GM12878 (cell line): ENCODE data around the gene CCDC43. TPM values are rescaled to one million over a fixed set of nuclear protein-coding genes. Genes with fewer than 3 reads are reported as not detected.

Experiments used
- ATAC-seq: fragments of 200-7000 bp; cut with Tn5 transposase; 3 replicates; pipeline ENCODE4 v1.9.1; 2020; ENCODE audit warnings: mild to moderate bottlenecking, moderate library complexity
- BruUV-seq: library from RNA; stranded (reverse); fragments of 400-500 nt; replicated peaks from 2 replicates; lab custom pipeline; 2021; lab: Mats Ljungman, UMichigan
- CTCF ChIA-PET: fragments of 300-600 bp; sonication (Branson Sonifier 250); formaldehyde crosslinking; extraction: SDS; loops from one replicate; lab custom pipeline; 2021; ENCODE audit warnings: inconsistent platforms; lab: Yijun Ruan, JAX
- POLR2A ChIA-PET: fragments of 350-600 bp; formaldehyde crosslinking; extraction: SDS; loops from one replicate; lab custom pipeline; 2021; ENCODE audit warnings: inconsistent platforms; lab: Charles Lee
- RAD21 ChIA-PET: fragments of 300-600 bp; sonication (Branson Sonifier 250); formaldehyde crosslinking; loops from one replicate; lab custom pipeline; 2023; ENCODE audit warnings: antibody characterized with exemption; ENCODE audit not compliant: unreplicated experiment; lab: Charles Lee
- SMC1A ChIA-PET: fragments of 300-600 bp; sonication (Branson Sonifier 250); formaldehyde crosslinking; loops from one replicate; lab custom pipeline; 2023; ENCODE audit not compliant: unreplicated experiment, uncharacterized antibody; lab: Charles Lee
- DNase-seq: peaks from one replicate; pipeline ENCODE4 v3.0.0-alpha.2; 2011; ENCODE audit warnings: low read depth, low spot score
- FAIRE-seq: peaks from 3 replicates; lab custom pipeline; 2011; peaks lifted over from hg19 to GRCh38; lab: Jason Lieb, UNC
- H2AFZ ChIP-seq: 2 replicates; pipeline ENCODE4 v1.6.0; 2011; ENCODE audit warnings: low read depth, low read length, control low read depth; ENCODE audit not compliant: control insufficient read depth
- H3K27ac ChIP-seq: 2 replicates; pipeline ENCODE4 v1.5.1; 2011; ENCODE audit warnings: control low read depth; ENCODE audit not compliant: control insufficient read depth, insufficient read depth
- H3K27me3 ChIP-seq, 2 experiments: replicated peaks in 1 of 2; 2 replicates each; pipeline versions ENCODE4 v1.6.0 to v1.6.1; 2011; ENCODE audit warnings: low read length in 1 of 2; ENCODE audit not compliant: control insufficient read depth in 2 of 2, insufficient read depth in 2 of 2
- H3K36me3 ChIP-seq, 2 experiments: 2 replicates each; pipeline ENCODE4 v1.5.1; 2011; ENCODE audit warnings: low read length in 1 of 2; ENCODE audit not compliant: control insufficient read depth in 2 of 2, insufficient read depth in 2 of 2
- H3K4me1 ChIP-seq: 2 replicates; pipeline ENCODE4 v1.6.1; 2011; ENCODE audit warnings: mild to moderate bottlenecking, low read length, moderate library complexity, mixed read lengths; ENCODE audit not compliant: control insufficient read depth, insufficient read depth
- H3K4me2 ChIP-seq: 2 replicates; pipeline ENCODE4 v1.6.0; 2011; ENCODE audit warnings: control low read depth; ENCODE audit not compliant: control insufficient read depth, insufficient read depth
- H3K4me3 ChIP-seq: fragments of 200-600 bp; sonication (generic); 2 replicates; pipeline ENCODE4 v1.5.1; 2016
- H3K79me2 ChIP-seq: 2 replicates; pipeline ENCODE4 v1.6.0; 2011; ENCODE audit warnings: low read length; ENCODE audit not compliant: control insufficient read depth, insufficient read depth
- H3K9ac ChIP-seq: 2 replicates; pipeline ENCODE4 v1.8.0; 2011; ENCODE audit warnings: low read length, control low read depth, mixed read lengths; ENCODE audit not compliant: control insufficient read depth, insufficient read depth
- H3K9me3 ChIP-seq: replicated peaks from 3 replicates; pipeline ENCODE4 v1.5.1; 2011; ENCODE audit warnings: mild to moderate bottlenecking, low read length; ENCODE audit not compliant: control insufficient read depth, insufficient read depth
- H4K20me1 ChIP-seq: 2 replicates; pipeline ENCODE4 v1.6.0; 2011; ENCODE audit not compliant: control insufficient read depth, insufficient read depth
- IKZF1 ChIP-seq: fragments of 450-650 bp; conservative IDR thresholded peaks from 2 replicates; pipeline ENCODE4 v1.6.1; 2017; ENCODE audit warnings: antibody characterized with exemption, mild to moderate bottlenecking
- MAX ChIP-seq: IDR thresholded peaks from 2 replicates; pipeline ENCODE4 v1.6.1; 2012; ENCODE audit warnings: low read depth, low read length, improper control_type of control experiment
- MTA3 ChIP-seq: IDR thresholded peaks from 2 replicates; pipeline ENCODE4 v1.6.1; 2012; ENCODE audit warnings: low read length, inconsistent platforms, borderline replicate concordance
- POLR2AphosphoS2 ChIP-seq: IDR thresholded peaks from 2 replicates; pipeline ENCODE4 v1.6.1; 2011; ENCODE audit warnings: low read depth, mild to moderate bottlenecking, low read length, improper control_type of control experiment, moderate library complexity
- RFX5 ChIP-seq: IDR thresholded peaks from 2 replicates; pipeline ENCODE4 v1.6.1; 2011; ENCODE audit warnings: low read depth, low read length, improper control_type of control experiment
- SIN3A ChIP-seq: IDR thresholded peaks from 2 replicates; pipeline ENCODE4 v1.6.1; 2012; ENCODE audit warnings: low read depth, low read length, improper control_type of control experiment
- ZBED1 ChIP-seq: IDR thresholded peaks from 2 replicates; pipeline ENCODE4 v1.6.1; 2016; ENCODE audit warnings: borderline replicate concordance
- WGBS: methylation state at CpG from one replicate; pipeline ENCODE4 v1.1.6; 2016; ENCODE audit warnings: low lambda C conversion rate; ENCODE audit not compliant: insufficient replicate concordance, insufficient coverage; ENCODE audit errors: missing lambda C conversion rate; 5-methylcytosine and 5-hydroxymethylcytosine counted together
- in situ Hi-C: fragments of 300-500 bp; cut with MboI; formaldehyde crosslinking; loops from 9 replicates; pipeline ENCODE4 v1.14.3; 2018; ENCODE audit warnings: mixed read lengths
- intact Hi-C: fragments of 100-400 bp; cut with micrococcal nuclease; formaldehyde crosslinking; loops from one replicate; pipeline ENCODE4 v1.14.2; 2022; ENCODE audit not compliant: unreplicated experiment
- polyA plus RNA-seq, 11 experiments: library from polyadenylated mRNA; depleted of rRNA in 4 of 11; unstranded in 6 of 11; stranded (reverse) in 5 of 11; fragments of >200 nt; fragmentation: Nextera tagmentation in 4 of 11; fragmentation: Illumina TruSeq in 1 of 11; extraction: Ambion mirVana in 4 of 11; extraction: Trizol in 1 of 11; gene quantifications; 1 replicate in 1 of 11; 2 replicates in 10 of 11; pipeline versions ENCODE4 v1.2.1 to v1.2.3, GENCODE V29; 2011 to 2016; ENCODE audit warnings: inconsistent platforms in 2 of 11, missing spikeins in 2 of 11, low read depth in 1 of 11
- total RNA-seq, 4 experiments: library from RNA; depleted of rRNA in 3 of 4; stranded (reverse); fragments of >200 nt in 3 of 4; fragmentation: Illumina TruSeq in 1 of 4; extraction: Trizol in 1 of 4; gene quantifications; 2 replicates each; pipeline versions ENCODE4 v1.2.1 to v1.2.3, GENCODE V29; 2013 to 2021
- TF ChIP-seq, protein P1 (sequence below): IDR thresholded peaks from 2 replicates; pipeline ENCODE4 v1.6.1; 2012; ENCODE audit warnings: low read length, inconsistent platforms
- TF ChIP-seq, protein P2 (sequence below): fragments of 450-650 bp; IDR thresholded peaks from 2 replicates; pipeline ENCODE4 v1.6.1; 2018; ENCODE audit warnings: borderline replicate concordance, mild to moderate bottlenecking; ENCODE audit not compliant: partially characterized antibody

The CCDC43 gene
- total and polyA plus RNA-seq, 10 of the 15 experiments (the other 5 are each of a cell fraction or from before 2014, with no cell fraction given) = 10.8 to 42.3 (median 24.1) TPM

GRCh38 chr17:44653954-44654353 lies 35.6 kb downstream of the CCDC43 start:
- RAD21 ChIA-PET = no interaction called here
- intact Hi-C loops = no loop called here
- no peak overlapping the region for H3K27ac ChIP-seq
- in situ Hi-C loops = no loop called here
- H3K9me3 ChIP-seq = no peaks in the 10 kb centered on the region; the same call in 2 of the 3 replicates
- no peak overlapping the region for H2AFZ ChIP-seq
- POLR2A ChIA-PET = no interaction called here
- H3K9ac ChIP-seq = no peak overlapping the region
- H3K27me3 ChIP-seq = peaks cover 0 to 2% of the 10 kb centered on the region in 2 experiments; a peak in 2 of 4 replicates
- TF ChIP-seq MTA3 = no peak
- TF ChIP-seq, protein P1, sequence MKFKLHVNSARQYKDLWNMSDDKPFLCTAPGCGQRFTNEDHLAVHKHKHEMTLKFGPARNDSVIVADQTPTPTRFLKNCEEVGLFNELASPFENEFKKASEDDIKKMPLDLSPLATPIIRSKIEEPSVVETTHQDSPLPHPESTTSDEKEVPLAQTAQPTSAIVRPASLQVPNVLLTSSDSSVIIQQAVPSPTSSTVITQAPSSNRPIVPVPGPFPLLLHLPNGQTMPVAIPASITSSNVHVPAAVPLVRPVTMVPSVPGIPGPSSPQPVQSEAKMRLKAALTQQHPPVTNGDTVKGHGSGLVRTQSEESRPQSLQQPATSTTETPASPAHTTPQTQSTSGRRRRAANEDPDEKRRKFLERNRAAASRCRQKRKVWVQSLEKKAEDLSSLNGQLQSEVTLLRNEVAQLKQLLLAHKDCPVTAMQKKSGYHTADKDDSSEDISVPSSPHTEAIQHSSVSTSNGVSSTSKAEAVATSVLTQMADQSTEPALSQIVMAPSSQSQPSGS = no peak
- TF ChIP-seq POLR2AphosphoS2 = no peak
- no peak for TF ChIP-seq SIN3A
- TF ChIP-seq, protein P2, sequence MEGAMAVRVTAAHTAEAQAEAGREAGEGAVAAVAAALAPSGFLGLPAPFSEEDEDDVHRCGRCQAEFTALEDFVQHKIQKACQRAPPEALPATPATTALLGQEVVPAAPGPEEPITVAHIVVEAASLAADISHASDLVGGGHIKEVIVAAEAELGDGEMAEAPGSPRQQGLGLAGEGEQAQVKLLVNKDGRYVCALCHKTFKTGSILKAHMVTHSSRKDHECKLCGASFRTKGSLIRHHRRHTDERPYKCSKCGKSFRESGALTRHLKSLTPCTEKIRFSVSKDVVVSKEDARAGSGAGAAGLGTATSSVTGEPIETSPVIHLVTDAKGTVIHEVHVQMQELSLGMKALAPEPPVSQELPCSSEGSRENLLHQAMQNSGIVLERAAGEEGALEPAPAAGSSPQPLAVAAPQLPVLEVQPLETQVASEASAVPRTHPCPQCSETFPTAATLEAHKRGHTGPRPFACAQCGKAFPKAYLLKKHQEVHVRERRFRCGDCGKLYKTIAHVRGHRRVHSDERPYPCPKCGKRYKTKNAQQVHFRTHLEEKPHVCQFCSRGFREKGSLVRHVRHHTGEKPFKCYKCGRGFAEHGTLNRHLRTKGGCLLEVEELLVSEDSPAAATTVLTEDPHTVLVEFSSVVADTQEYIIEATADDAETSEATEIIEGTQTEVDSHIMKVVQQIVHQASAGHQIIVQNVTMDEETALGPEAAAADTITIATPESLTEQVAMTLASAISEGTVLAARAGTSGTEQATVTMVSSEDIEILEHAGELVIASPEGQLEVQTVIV = no peak
- TF ChIP-seq ZBED1 = no peak
- no peak for TF ChIP-seq RFX5
- TF ChIP-seq IKZF1 = no peak
- TF ChIP-seq MAX = no peak
- WGBS = 0% methylated on average over 1 of the region's 1 CpG
- ATAC-seq (no peak), DNase-seq (no peak), FAIRE-seq (no peak)
- no peaks in the 10 kb centered on the region for H4K20me1 ChIP-seq
- CTCF ChIA-PET = interaction anchor here (1.0 to 1.1 kb wide), 2 partner anchors 36 to 79 kb away, joined by 3 read pairs; no protein-coding TSS in a partner anchor
- H3K4me3 ChIP-seq = no peak overlapping the region
- no peak overlapping the region for H3K4me2 ChIP-seq
- H3K4me1 ChIP-seq = no peaks in the 10 kb centered on the region
- BruUV-seq = no TSS peak
- H3K36me3 ChIP-seq = no peaks in the 10 kb centered on the region
- SMC1A ChIA-PET = no interaction called here
- no peaks in the 10 kb centered on the region for H3K79me2 ChIP-seq
